IMR-90 (cell line): ENCODE data around the gene CTDP1. TPM values are rescaled to one million over a fixed set of nuclear protein-coding genes. Genes with fewer than 3 reads are reported as not detected.

Experiments
- ATAC-seq: fragments of 200-7000 bp; cut with Tn5 transposase; 2 replicates; pipeline ENCODE4 v1.9.1; 2020; ENCODE audit warnings: low read depth, mild to moderate bottlenecking, moderate library complexity
- BruUV-seq: library from RNA; stranded (reverse); fragments of 400-500 nt; replicated peaks from 2 replicates; lab custom pipeline; 2021; lab: Mats Ljungman, UMichigan
- CTCF ChIA-PET: fragments of 300-600 bp; formaldehyde crosslinking; extraction: SDS; loops from one replicate; lab custom pipeline; 2021; ENCODE audit warnings: antibody characterized with exemption; lab: Yijun Ruan, JAX
- POLR2A ChIA-PET: fragments of 300-600 bp; sonication (Branson Sonifier 250); formaldehyde crosslinking; loops from one replicate; lab custom pipeline; 2022; ENCODE audit warnings: antibody characterized with exemption; ENCODE audit not compliant: unreplicated experiment; lab: Charles Lee
- DNase-seq: peaks from one replicate; pipeline ENCODE4 v3.0.0; 2013
- H2AFZ ChIP-seq: replicated peaks from 2 replicates; pipeline ENCODE3; 2013; ENCODE audit warnings: low read length, mild to moderate bottlenecking; ENCODE audit not compliant: poor library complexity
- H2AK5ac ChIP-seq: 2 replicates; pipeline ENCODE4 v1.6.1; 2013; ENCODE audit warnings: low read depth, low read length, inconsistent platforms
- H2AK9ac ChIP-seq: replicated peaks from 2 replicates; pipeline ENCODE3; 2013; ENCODE audit warnings: mild to moderate bottlenecking, low read depth, low read length, moderate library complexity; ENCODE audit not compliant: poor library complexity
- H2BK120ac ChIP-seq: 2 replicates; pipeline ENCODE4 v1.6.1; 2013; ENCODE audit warnings: low read depth, low read length, inconsistent platforms
- H2BK15ac ChIP-seq: 3 replicates; pipeline ENCODE4 v1.6.1; 2013; ENCODE audit warnings: low read depth, low read length, inconsistent platforms
- H2BK20ac ChIP-seq: 2 replicates; pipeline ENCODE4 v1.6.1; 2013; ENCODE audit warnings: low read depth, mild to moderate bottlenecking, inconsistent platforms, low read length, moderate library complexity
- H2BK5ac ChIP-seq: 2 replicates; pipeline ENCODE4 v1.6.1; 2013; ENCODE audit warnings: mild to moderate bottlenecking, low read depth, low read length, inconsistent platforms; ENCODE audit not compliant: poor library complexity, severe bottlenecking
- H3K14ac ChIP-seq: replicated peaks from 2 replicates; pipeline ENCODE4 v1.6.1; 2013; ENCODE audit warnings: low read depth, low read length, inconsistent platforms
- H3K18ac ChIP-seq: 2 replicates; pipeline ENCODE4 v1.6.1; 2013; ENCODE audit warnings: low read depth, low read length, control low read depth
- H3K23ac ChIP-seq: 2 replicates; pipeline ENCODE4 v1.6.1; 2013; ENCODE audit warnings: low read depth, low read length, inconsistent platforms
- H3K27ac ChIP-seq: 2 replicates; pipeline ENCODE4 v1.5.1; 2013; ENCODE audit warnings: mild to moderate bottlenecking, control low read depth, low read length; ENCODE audit not compliant: insufficient read depth
- H3K27me3 ChIP-seq: 2 replicates; pipeline ENCODE4 v1.6.1; 2013; ENCODE audit warnings: low read length; ENCODE audit not compliant: control insufficient read depth, insufficient read depth
- H3K36me3 ChIP-seq: 2 replicates; pipeline ENCODE4 v1.6.1; 2013; ENCODE audit warnings: low read length, mixed read lengths; ENCODE audit not compliant: control insufficient read depth, insufficient read depth
- H3K4ac ChIP-seq: 2 replicates; pipeline ENCODE4 v1.6.1; 2013; ENCODE audit warnings: low read depth, low read length, inconsistent platforms
- H3K4me1 ChIP-seq: 2 replicates; pipeline ENCODE4 v1.6.1; 2013; ENCODE audit warnings: low read length, mixed read lengths; ENCODE audit not compliant: control insufficient read depth, insufficient read depth
- H3K4me2 ChIP-seq: 2 replicates; pipeline ENCODE4 v1.6.1; 2013; ENCODE audit warnings: low read depth, mild to moderate bottlenecking, control low read depth, low read length, moderate library complexity
- H3K4me3 ChIP-seq: 2 replicates; pipeline ENCODE4 v1.5.1; 2013; ENCODE audit warnings: low read depth, mild to moderate bottlenecking, control low read depth, low read length, moderate library complexity; ENCODE audit not compliant: insufficient read depth
- H3K56ac ChIP-seq: 2 replicates; pipeline ENCODE4 v1.6.1; 2013; ENCODE audit warnings: low read length, inconsistent platforms; ENCODE audit not compliant: insufficient read depth; ENCODE audit errors: extremely low read depth
- H3K79me1 ChIP-seq, 2 experiments: 2 replicates each; pipeline ENCODE4 v1.6.1; 2013; ENCODE audit warnings: low read length in 2 of 2, inconsistent platforms in 1 of 2, low read depth in 1 of 2
- H3K9ac ChIP-seq: 2 replicates; pipeline ENCODE4 v1.6.1; 2013; ENCODE audit warnings: low read depth, low read length, control low read depth
- H3K9me1 ChIP-seq: 2 replicates; pipeline ENCODE4 v1.6.1; 2013; ENCODE audit warnings: low read length, inconsistent platforms; ENCODE audit not compliant: insufficient read depth
- H3K9me3 ChIP-seq: 2 replicates; pipeline ENCODE4 v1.6.1; 2013; ENCODE audit warnings: low read length; ENCODE audit not compliant: control insufficient read depth, insufficient read depth
- H4K20me1 ChIP-seq: 2 replicates; pipeline ENCODE4 v1.6.1; 2013; ENCODE audit warnings: low read length, inconsistent platforms; ENCODE audit not compliant: insufficient read depth
- H4K5ac ChIP-seq: 2 replicates; pipeline ENCODE4 v1.6.1; 2013; ENCODE audit warnings: mild to moderate bottlenecking, low read depth, low read length, control low read depth
- H4K8ac ChIP-seq, 2 experiments: 2 replicates each; pipeline ENCODE4 v1.6.1; 2013; ENCODE audit warnings: low read depth in 2 of 2, low read length in 2 of 2, control low read depth in 1 of 2, inconsistent platforms in 1 of 2
- H4K91ac ChIP-seq: 2 replicates; pipeline ENCODE4 v1.6.1; 2013; ENCODE audit warnings: low read depth, low read length, inconsistent platforms; ENCODE audit not compliant: insufficient read depth
- CEBPB ChIP-seq: IDR thresholded peaks from 2 replicates; pipeline ENCODE4 v1.6.1; 2012; ENCODE audit warnings: low read depth, low read length, improper control_type of control experiment
- WGBS, 2 experiments: methylation state at CpG; one replicate each; pipeline versions ENCODE4 v1.1.5 to v1.1.7; 2013; ENCODE audit warnings: missing lambda C conversion rate in 2 of 2; ENCODE audit not compliant: insufficient read length in 1 of 2; ENCODE audit errors: extremely low coverage in 2 of 2; 5-methylcytosine and 5-hydroxymethylcytosine counted together
- dilution Hi-C: fragments of 300-500 bp; cut with HindIII; formaldehyde crosslinking; loops from one replicate; pipeline ENCODE4 v1.14.3; 2018; ENCODE audit warnings: low sequenced_read_pairs; ENCODE audit not compliant: unreplicated experiment
- in situ Hi-C: fragments of 300-500 bp; cut with MboI; formaldehyde crosslinking; loops from 3 replicates; pipeline ENCODE4 v1.14.3; 2019; ENCODE audit warnings: low sequenced_read_pairs, inconsistent platforms, mixed read lengths
- intact Hi-C: fragments of 100-400 bp; cut with micrococcal nuclease; formaldehyde crosslinking; loops from 2 replicates; pipeline ENCODE4 v1.10.0; 2022
- polyA plus RNA-seq, 3 experiments: library from polyadenylated mRNA; depleted of rRNA; stranded (reverse); fragments of >200 nt; gene quantifications; 2 replicates each; pipeline ENCODE4 v1.2.3, GENCODE V29; 2012; ENCODE audit warnings: low replicate concordance in 1 of 3
- total RNA-seq: library from RNA; depleted of rRNA; stranded (reverse); fragments of >200 nt; gene quantifications from 2 replicates; pipeline ENCODE4 v1.2.3, GENCODE V29; 2012

CTDP1 gene
- total and polyA plus RNA-seq, 2 of the 4 experiments (the other 2 are of a cell fraction): 13.4 to 17.6 TPM

DNA sequence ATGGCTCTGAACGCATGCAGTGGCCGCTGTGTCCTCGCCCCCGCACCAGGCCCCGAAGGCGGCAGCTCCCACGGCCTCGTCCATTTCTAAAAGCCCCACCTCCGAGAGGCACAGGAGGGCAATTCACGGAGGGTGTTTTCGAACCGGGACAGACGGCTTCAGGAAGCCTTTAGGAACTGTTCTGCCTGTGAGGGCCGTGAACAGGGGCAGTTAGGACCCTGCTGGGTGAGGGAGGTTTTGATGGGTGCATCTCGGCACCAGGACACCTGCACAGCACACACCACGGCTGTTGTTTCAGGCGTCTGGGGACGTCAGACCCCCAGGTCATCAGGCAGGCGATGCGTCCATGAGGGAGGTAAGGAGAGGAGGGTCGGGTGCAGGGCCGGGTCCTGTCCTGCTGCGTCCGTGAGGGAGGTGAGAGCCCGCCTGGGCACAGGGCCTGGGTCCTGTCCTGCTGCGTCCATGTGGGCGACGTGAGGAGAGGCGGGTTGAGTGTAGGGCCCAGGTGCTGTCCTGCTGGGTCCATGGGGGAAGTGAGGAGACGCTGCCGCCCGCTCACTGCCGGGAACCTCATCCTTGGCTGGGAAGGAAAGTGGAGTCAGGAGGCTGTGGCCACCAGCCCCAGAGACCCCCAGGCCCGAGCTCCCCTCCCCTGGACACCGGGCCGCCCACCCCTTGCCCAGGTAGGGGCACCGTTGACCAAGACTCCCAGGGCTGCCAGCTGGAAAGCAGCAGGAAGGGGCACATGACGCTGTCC is 92.7 kb downstream of the CTDP1 start:
- H4K8ac ChIP-seq: no peak overlapping the region
- no peak overlapping the region for H3K14ac ChIP-seq
- no peak overlapping the region for H2BK5ac ChIP-seq
- H4K5ac ChIP-seq: no peak overlapping the region
- TF ChIP-seq CEBPB: no peak
- ATAC-seq (no peak), DNase-seq (no peak)
- no peak overlapping the region for H3K27ac ChIP-seq
- H2BK20ac ChIP-seq: no peak overlapping the region
- H3K4ac ChIP-seq: no peak overlapping the region
- BruUV-seq: no TSS peak
- no peaks in the 10 kb centered on the region for H3K4me1 ChIP-seq
- H3K9me1 ChIP-seq: no peaks in the 10 kb centered on the region
- no peaks in the 10 kb centered on the region for H4K20me1 ChIP-seq
- H3K56ac ChIP-seq: no peak overlapping the region
- ChIA-PET POLR2A (no interaction called here), CTCF (interaction anchor here (0.6 kb wide), 1 partner anchor 26 kb away, joined by 3 read pairs; the partner anchor contains the start of gene KCNG2)
- no peak overlapping the region for H2AFZ ChIP-seq
- no peak overlapping the region for H2BK15ac ChIP-seq
- no peak overlapping the region for H3K4me2 ChIP-seq
- 78% methylated on average over 12 of the region's 38 CpGs; no CpG with 5 or more reads in 1 of the 2 experiments for WGBS, 2 experiments
- H3K9me3 ChIP-seq: peaks cover 23% of the 10 kb centered on the region
- H2AK9ac ChIP-seq: no peak overlapping the region
- H3K79me1 ChIP-seq: no peaks in the 10 kb centered on the region
- H3K4me3 ChIP-seq: no peak overlapping the region
- no peak overlapping the region for H2BK120ac ChIP-seq
- dilution Hi-C loops: no loop called here
- H2AK5ac ChIP-seq: no peak overlapping the region
- peaks cover 39% of the 10 kb centered on the region for H3K27me3 ChIP-seq
- intact Hi-C loops: no loop called here
- in situ Hi-C loops: no loop called here
- H3K9ac ChIP-seq: no peak overlapping the region
- H3K23ac ChIP-seq: no peak overlapping the region
- no peak overlapping the region for H4K91ac ChIP-seq
- H3K36me3 ChIP-seq: no peaks in the 10 kb centered on the region
- H3K18ac ChIP-seq: no peak overlapping the region
